GM19023 (cell line): ENCODE results near the gene GRPEL2.

ENCODE experiments used
- ATAC-seq: cut with Tn5 transposase; IDR thresholded peaks from one replicate; pipeline ENCODE4 v1.9.1; 2021; ENCODE audit warnings: mild to moderate bottlenecking, moderate library complexity; ENCODE audit not compliant: unreplicated experiment

GRPEL2 gene

GRCh38 chr5:149317281-149318048, 27.8 kb upstream of the GRPEL2 start:
- no peak for ATAC-seq

GRCh38 chr5:149319174-149319573, 26.1 kb upstream of the GRPEL2 start:
- no peak for ATAC-seq

- ATAC-seq, result no peak
Measured at GRCh38 chr5:149320791-149321330, 24.4 kb upstream of the GRPEL2 start.

- ATAC-seq, result no peak
Measured at GRCh38 chr5:149322518-149322917, 22.8 kb upstream of the GRPEL2 start.

- ATAC-seq, result no peak
Measured at GRCh38 chr5:149323210-149323609, 22.1 kb upstream of the GRPEL2 start.

- ATAC-seq, result no peak
Measured at GRCh38 chr5:149323621-149324205, 21.6 kb upstream of the GRPEL2 start.

- ATAC-seq, result no peak
Measured at GRCh38 chr5:149324641-149325040, 20.7 kb upstream of the GRPEL2 start.

GRCh38 chr5:149325166-149325735, 20.0 kb upstream of the GRPEL2 start:
- no peak for ATAC-seq

GRCh38 chr5:149325894-149326293, 19.4 kb upstream of the GRPEL2 start:
- ATAC-seq, result no peak

- no peak for ATAC-seq
Measured at GRCh38 chr5:149326611-149327010, 18.7 kb upstream of the GRPEL2 start.

- no peak for ATAC-seq
Measured at GRCh38 chr5:149328177-149328576, 17.1 kb upstream of the GRPEL2 start.

- no peak for ATAC-seq
Measured at GRCh38 chr5:149333711-149334443, 11.4 kb upstream of the GRPEL2 start.

- ATAC-seq, result no peak
Measured at GRCh38 chr5:149337736-149338135, 7.6 kb upstream of the GRPEL2 start.

GRCh38 chr5:149338364-149338763, 6.9 kb upstream of the GRPEL2 start:
- ATAC-seq, result no peak

- ATAC-seq, result no peak
Measured at GRCh38 chr5:149340920-149341319, 4.4 kb upstream of the GRPEL2 start.

- ATAC-seq, result no peak
Measured at GRCh38 chr5:149341876-149342275, 3.4 kb upstream of the GRPEL2 start.

GRCh38 chr5:149344151-149344550, 1.1 kb upstream of the GRPEL2 start:
- ATAC-seq, result no peak

- peak; percentile 4 for ATAC-seq
Measured at GRCh38 chr5:149345892-149346222, 558 bp downstream of the GRPEL2 start.

- ATAC-seq, result no peak
Measured at GRCh38 chr5:149348518-149348917, 3.2 kb downstream of the GRPEL2 start.

- no peak for ATAC-seq
Measured at GRCh38 chr5:149349382-149349781, 4.1 kb downstream of the GRPEL2 start.

- ATAC-seq, result no peak
Measured at GRCh38 chr5:149352169-149352568, 6.9 kb downstream of the GRPEL2 start.
